RWPE1 (cell line): ENCODE results near the gene ZNF764.

Experiments used
- CTCF ChIA-PET: fragments of 350-600 bp; sonication (Branson Sonifier 250); formaldehyde crosslinking; extraction: SDS; loops from one replicate; lab custom pipeline; 2021; lab: Yijun Ruan, JAX
- POLR2A ChIA-PET: fragments of 400-600 bp; formaldehyde crosslinking; extraction: SDS; loops from one replicate; lab custom pipeline; 2020; ENCODE audit warnings: antibody characterized with exemption; ENCODE audit not compliant: low non-redundant PET; lab: Yijun Ruan, JAX
- DNase-seq: peaks from one replicate; pipeline ENCODE4 v3.0.0; 2012; ENCODE audit warnings: low spot score
- H3K27ac ChIP-seq: fragments of 450-650 bp; 2 replicates; pipeline ENCODE4 v1.5.1; 2017
- CTCF ChIP-seq: fragments of 450-650 bp; conservative IDR thresholded peaks from 2 replicates; pipeline ENCODE4 v1.5.1; 2017; ENCODE audit warnings: low read depth, mild to moderate bottlenecking

ZNF764 gene

GRCh38 chr16:30557957-30558788 is at the start of gene ZNF764:
TSS of gene ZNF764 (minus strand) at chr16:30558374. CDS start at chr16:30558182, 192 bp downstream.
- CTCF ChIA-PET: interaction anchor here (0.6 to 1.9 kb wide), 7 partner anchors 13 to 128 kb away, joined by 3 to 11 read pairs (median 4); partner anchors contain the start of gene DCTPP1
- peak within 1 kb of the TSS; percentile 90 for H3K27ac ChIP-seq
- POLR2A ChIA-PET: interaction anchor here (1.3 to 1.9 kb wide), 3 partner anchors 23 to 128 kb away, joined by 3 to 7 read pairs (median 5); partner anchors contain the start of gene DCTPP1
- DNase-seq: peak; percentile 95
- TF ChIP-seq CTCF: no peak

DNA sequence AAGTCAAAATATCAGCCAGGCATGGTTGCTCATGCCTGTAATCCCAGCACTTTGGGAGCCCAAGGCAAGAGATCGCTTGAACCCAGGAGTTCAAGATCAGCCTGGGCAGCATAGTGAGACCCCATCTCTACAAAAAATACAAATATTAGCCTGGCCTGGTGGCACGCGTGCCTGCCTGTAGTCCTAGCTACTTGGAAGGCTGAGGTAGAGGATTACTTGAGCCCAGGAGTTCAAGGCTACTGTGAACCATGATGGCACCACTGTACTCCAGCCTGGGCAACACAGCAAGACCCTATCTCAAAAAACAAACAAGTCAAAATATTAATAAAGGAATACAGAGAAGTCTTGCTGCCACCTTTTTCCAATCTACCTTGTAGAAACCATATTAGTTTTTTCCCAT is 47.8 kb upstream of the ZNF764 start:
- H3K27ac ChIP-seq: no peak overlapping the region
- ChIA-PET POLR2A (no interaction called here), CTCF (no interaction called here)
- no peak for TF ChIP-seq CTCF
- no peak for DNase-seq

GRCh38 chr16:30605158-30605557 is 47.0 kb upstream of the ZNF764 start:
- ChIA-PET CTCF (no interaction called here), POLR2A (no interaction called here)
- no peak for TF ChIP-seq CTCF
- no peak for DNase-seq
- no peak overlapping the region for H3K27ac ChIP-seq

DNA sequence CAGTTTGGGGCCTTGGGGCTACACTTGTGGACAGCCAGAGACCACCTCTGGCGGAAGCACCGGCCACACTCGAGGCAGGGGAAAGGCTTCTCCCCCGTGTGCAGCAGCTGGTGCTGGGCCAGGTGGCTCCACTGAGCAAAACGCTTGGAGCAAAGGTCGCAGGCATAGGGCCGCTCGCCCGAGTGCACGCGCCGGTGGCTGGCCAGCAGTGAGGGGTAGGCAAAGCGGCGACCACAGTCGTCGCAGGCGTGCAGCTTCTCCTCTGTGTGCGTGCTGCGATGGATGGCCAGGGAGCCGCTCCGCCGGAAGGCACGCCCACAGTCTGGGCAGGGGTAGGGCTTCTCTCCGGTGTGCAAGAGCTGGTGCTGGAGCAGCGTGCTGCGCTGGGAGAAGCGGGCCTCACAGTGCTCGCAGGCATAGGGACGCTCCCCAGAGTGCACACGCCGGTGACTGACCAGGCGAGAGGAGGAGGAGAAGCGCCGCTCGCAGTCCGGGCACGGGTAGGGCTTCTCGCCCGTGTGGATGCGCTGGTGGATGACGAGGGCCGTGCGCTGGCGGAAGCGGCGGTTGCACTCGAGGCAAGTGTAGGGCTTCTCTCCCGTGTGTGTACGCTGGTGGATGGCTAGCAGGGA is 46.3 kb upstream of the ZNF764 start:
- no peak for TF ChIP-seq CTCF
- no peak overlapping the region for H3K27ac ChIP-seq
- ChIA-PET POLR2A (no interaction called here), CTCF (interaction anchor here (0.6 kb wide), 1 partner anchor 47 kb away, joined by 3 read pairs; no protein-coding TSS in a partner anchor)
- DNase-seq: no peak

DNA sequence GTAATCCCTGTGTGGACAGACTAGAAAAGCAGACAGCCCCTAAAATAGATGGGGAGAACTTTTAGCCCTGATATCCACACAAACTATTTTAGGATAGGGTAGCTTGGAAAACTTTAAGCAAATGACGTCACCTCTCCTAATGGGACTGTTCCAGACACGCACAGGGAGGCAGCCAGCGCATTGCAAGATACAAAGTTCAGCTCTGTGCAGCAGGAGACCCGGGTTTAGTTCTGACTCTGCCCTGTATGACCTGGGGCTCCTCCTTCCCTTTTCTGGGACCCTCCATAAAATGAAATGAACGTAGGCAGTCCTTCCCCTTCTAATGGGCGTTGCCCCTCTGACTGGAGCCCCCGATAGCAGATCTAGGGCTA is 45.8 kb upstream of the ZNF764 start:
- ChIA-PET POLR2A (no interaction called here), CTCF (interaction anchor here (0.6 kb wide), 2 partner anchors 33 to 47 kb away, joined by 3 to 9 read pairs; no protein-coding TSS in a partner anchor)
- H3K27ac ChIP-seq: no peak overlapping the region

More for the DNA sequence above, 45.8 kb upstream of the ZNF764 start:
- no peak for TF ChIP-seq CTCF
- DNase-seq: no peak
